K562 (cell line): ENCODE measurements around the gene BRPF1. TPM values are rescaled to one million over a fixed set of nuclear protein-coding genes. Genes with fewer than 3 reads are reported as not detected.

Source experiments
- ATF7 ChIP-seq: fragments of 450-650 bp; IDR thresholded peaks from 2 replicates; pipeline ENCODE4 v1.7.1; 2014; ENCODE audit warnings: mild to moderate bottlenecking, moderate library complexity
- BRD4 ChIP-seq: fragments of 200-600 bp; sonication (generic); IDR thresholded peaks from 2 replicates; pipeline ENCODE4 v1.6.1; 2017; ENCODE audit warnings: inconsistent platforms
- CC2D1A ChIP-seq: fragments of 450-650 bp; IDR thresholded peaks from 2 replicates; pipeline ENCODE4 v1.6.1; 2017; ENCODE audit warnings: mild to moderate bottlenecking
- GTF2E2 ChIP-seq: fragments of 200-800 bp; sonication (Bioruptor generic); IDR thresholded peaks from 2 replicates; pipeline ENCODE4 v1.6.1; 2016; ENCODE audit warnings: missing genetic modification characterization, missing compliant biosample characterization
- HDAC1 ChIP-seq, 2 experiments: fragments of 450-650 bp; IDR thresholded peaks; 2 replicates each; pipeline ENCODE4 v1.6.1; 2016 to 2017; ENCODE audit warnings: inconsistent platforms in 1 of 2, mild to moderate bottlenecking in 1 of 2, moderate library complexity in 1 of 2
- HEY1 ChIP-seq: fragments of 250-450 bp; sonication (Bioruptor Pico); IDR thresholded peaks from 2 replicates; pipeline ENCODE4 v1.5.0; 2020; ENCODE audit warnings: mild to moderate bottlenecking, moderate library complexity, borderline replicate concordance
- NEUROD1 ChIP-seq: fragments of 150-350 bp; IDR thresholded peaks from 2 replicates; pipeline ENCODE4 v1.6.1; 2014; ENCODE audit warnings: borderline replicate concordance, low read length, low read depth; ENCODE audit not compliant: partially characterized antibody
- NFIC ChIP-seq: fragments of 450-650 bp; IDR thresholded peaks from 2 replicates; pipeline ENCODE4 v1.6.1; 2017; ENCODE audit warnings: mild to moderate bottlenecking, inconsistent platforms
- NR2F6 ChIP-seq: fragments of 450-650 bp; formaldehyde crosslinking; IDR thresholded peaks from 2 replicates; pipeline ENCODE4 v1.4.0; 2020; ENCODE audit warnings: mild to moderate bottlenecking
- POLR2AphosphoS5 ChIP-seq: IDR thresholded peaks from 2 replicates; pipeline ENCODE4 v1.6.1; 2011; ENCODE audit warnings: mild to moderate bottlenecking, low read depth, low read length, moderate library complexity; ENCODE audit not compliant: control insufficient read depth, insufficient read depth
- PURB ChIP-seq: sonication (generic); formaldehyde crosslinking; IDR thresholded peaks from 2 replicates; pipeline ENCODE4 v1.9.0; 2021; ENCODE audit warnings: low read depth, mild to moderate bottlenecking, missing genetic modification reagents
- RAD21 ChIP-seq, 2 experiments: fragments of 250-450 bp in 1 of 2; fragments of 450-650 bp in 1 of 2; sonication (Bioruptor Pico) in 1 of 2; formaldehyde crosslinking in 1 of 2; IDR thresholded peaks in 1 of 2; conservative IDR thresholded peaks in 1 of 2; 2 replicates each; pipeline versions ENCODE4 v1.4.0 to v1.8.0; 2020 to 2022; ENCODE audit warnings: mild to moderate bottlenecking in 2 of 2, moderate library complexity in 1 of 2
- RUNX1 ChIP-seq: sonication (generic); IDR thresholded peaks from 2 replicates; pipeline ENCODE4 v1.6.1; 2016; ENCODE audit warnings: antibody characterized with exemption, low read depth
- TBL1XR1 ChIP-seq, 2 experiments: IDR thresholded peaks; 2 replicates each; pipeline ENCODE4 v1.6.1; 2012; ENCODE audit warnings: improper control_type of control experiment in 2 of 2, low read length in 2 of 2, mild to moderate bottlenecking in 1 of 2
- ZBTB7A ChIP-seq: IDR thresholded peaks from 2 replicates; pipeline ENCODE4 v1.6.1; 2011; ENCODE audit warnings: low read depth, mild to moderate bottlenecking, low read length, moderate library complexity, borderline replicate concordance; ENCODE audit not compliant: control insufficient read depth
- ZNF143 ChIP-seq: sonication (generic); formaldehyde crosslinking; IDR thresholded peaks from 2 replicates; pipeline ENCODE4 v1.9.0; 2022; ENCODE audit warnings: mild to moderate bottlenecking, missing genetic modification reagents
- ZNF263 ChIP-seq: sonication (generic); formaldehyde crosslinking; IDR thresholded peaks from 2 replicates; pipeline ENCODE4 v1.8.0; 2022; ENCODE audit warnings: mild to moderate bottlenecking, missing genetic modification reagents, borderline replicate concordance
- ZNF316 ChIP-seq: fragments of 450-650 bp; IDR thresholded peaks from 2 replicates; pipeline ENCODE4 v1.6.1; 2016
- ZNF445 ChIP-seq: fragments of 250-450 bp; sonication (Bioruptor Pico); IDR thresholded peaks from 2 replicates; pipeline ENCODE4 v1.4.0; 2020; ENCODE audit warnings: low read depth, mild to moderate bottlenecking, moderate library complexity
- ZNF644 ChIP-seq: fragments of 200-800 bp; sonication (Bioruptor generic); IDR thresholded peaks from 2 replicates; pipeline ENCODE4 v1.6.1; 2016; ENCODE audit warnings: low read depth, missing genetic modification characterization, missing compliant biosample characterization
- ZNF830 ChIP-seq: fragments of 250-450 bp; sonication (Bioruptor Pico); IDR thresholded peaks from 2 replicates; pipeline ENCODE4 v1.5.0; 2021; ENCODE audit warnings: mild to moderate bottlenecking
- polyA plus RNA-seq, 8 experiments: library from polyadenylated mRNA; depleted of rRNA in 4 of 8; stranded (reverse) in 5 of 8; unstranded in 3 of 8; fragments of >200 nt; fragmentation: Nextera tagmentation in 2 of 8; fragmentation: Illumina TruSeq in 1 of 8; extraction: Ambion mirVana in 2 of 8; extraction: Trizol in 1 of 8; gene quantifications; 2 replicates each; pipeline versions ENCODE4 v1.2.1 to v1.2.3, GENCODE V29; 2011 to 2014; ENCODE audit warnings: inconsistent platforms in 1 of 8, missing spikeins in 1 of 8
- total RNA-seq, 7 experiments: library from RNA; depleted of rRNA in 6 of 7; stranded (reverse); fragments of >200 nt in 6 of 7; fragmentation: Illumina TruSeq in 2 of 7; extraction: Trizol in 2 of 7; gene quantifications; 2 replicates each; pipeline versions ENCODE4 v1.2.1 to v1.2.3, GENCODE V29; 2011 to 2021; ENCODE audit warnings: low replicate concordance in 1 of 7
- TF ChIP-seq, protein P1 (sequence below): sonication (generic); formaldehyde crosslinking; IDR thresholded peaks from 2 replicates; pipeline ENCODE4 v1.9.0; 2022; ENCODE audit warnings: mild to moderate bottlenecking, missing genetic modification reagents
- TF ChIP-seq, protein P2 (sequence below): fragments of 250-450 bp; sonication (Bioruptor Pico); IDR thresholded peaks from 2 replicates; pipeline ENCODE4 v1.6.1; 2021; ENCODE audit warnings: mild to moderate bottlenecking
- TF ChIP-seq, protein P3 (sequence below): fragments of 450-650 bp; formaldehyde crosslinking; conservative IDR thresholded peaks from 2 replicates; pipeline ENCODE4 v1.4.0; 2022; ENCODE audit warnings: mild to moderate bottlenecking, missing genetic modification characterization
- TF ChIP-seq, protein P4 (sequence below): fragments of 450-650 bp; formaldehyde crosslinking; IDR thresholded peaks from 2 replicates; pipeline ENCODE4 v1.4.0; 2020; ENCODE audit warnings: mild to moderate bottlenecking, moderate library complexity

Gene BRPF1
- total and polyA plus RNA-seq, 9 of the 15 experiments (the other 6 are each of a cell fraction or from before 2014, with no cell fraction given): 1.1 to 40.2 (median 23.5) TPM

DNA sequence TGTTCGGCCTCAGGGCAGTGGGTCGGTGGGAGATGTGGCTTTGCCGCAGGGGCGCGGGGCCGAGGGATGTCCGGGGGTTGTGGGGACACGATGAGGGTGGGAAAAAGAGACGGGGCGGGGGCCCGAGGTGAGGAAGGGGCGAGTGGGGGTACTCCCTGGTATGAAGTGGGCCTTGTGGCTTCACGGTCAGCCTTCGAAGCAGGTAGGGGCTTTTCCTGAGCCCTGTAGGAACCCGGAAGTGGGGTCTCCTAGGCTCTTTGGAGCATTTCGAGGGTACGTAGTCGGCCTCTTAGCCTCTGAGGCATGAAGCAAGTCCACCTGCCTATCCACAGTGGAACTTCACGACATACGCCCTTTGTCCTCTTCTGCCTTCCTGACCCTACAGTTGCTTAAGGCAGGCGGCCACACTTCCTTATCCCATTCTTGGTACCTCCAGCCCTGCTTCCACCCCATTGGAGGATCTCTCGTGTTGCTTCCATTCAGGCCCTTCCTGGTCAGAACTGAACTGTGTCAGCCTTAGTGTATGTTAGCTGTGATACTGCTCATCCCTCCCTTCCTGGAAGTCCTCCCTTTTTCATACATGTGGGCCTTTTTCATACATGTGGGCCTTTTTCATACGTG lies 61.7 kb downstream of the BRPF1 start (continued):
- TF ChIP-seq, protein P1, sequence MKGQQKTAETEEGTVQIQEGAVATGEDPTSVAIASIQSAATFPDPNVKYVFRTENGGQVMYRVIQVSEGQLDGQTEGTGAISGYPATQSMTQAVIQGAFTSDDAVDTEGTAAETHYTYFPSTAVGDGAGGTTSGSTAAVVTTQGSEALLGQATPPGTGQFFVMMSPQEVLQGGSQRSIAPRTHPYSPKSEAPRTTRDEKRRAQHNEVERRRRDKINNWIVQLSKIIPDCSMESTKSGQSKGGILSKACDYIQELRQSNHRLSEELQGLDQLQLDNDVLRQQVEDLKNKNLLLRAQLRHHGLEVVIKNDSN: peak; percentile 47; the same call in 1 of the 2 replicates
- TF ChIP-seq, protein P2, sequence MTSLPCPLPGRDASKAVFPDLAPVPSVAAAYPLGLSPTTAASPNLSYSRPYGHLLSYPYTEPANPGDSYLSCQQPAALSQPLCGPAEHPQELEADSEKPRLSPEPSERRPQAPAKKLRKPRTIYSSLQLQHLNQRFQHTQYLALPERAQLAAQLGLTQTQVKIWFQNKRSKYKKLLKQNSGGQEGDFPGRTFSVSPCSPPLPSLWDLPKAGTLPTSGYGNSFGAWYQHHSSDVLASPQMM (CRISPR knock-in tag): no peak
- peak; percentile 85 to 91 for TF ChIP-seq HDAC1 (IDR thresholded peaks at IDR 0.05)
- no peak for TF ChIP-seq ZNF644 (tag)
- 0 out of 2 replicates have a peak, but pooled peaks have one; percentile 51 for TF ChIP-seq NR2F6 (CRISPR knock-in tag)
- TF ChIP-seq ZNF445: no peak
- TF ChIP-seq ZNF316: no peak
- no peak for TF ChIP-seq ZNF830 (CRISPR knock-in tag)
- TF ChIP-seq POLR2AphosphoS5: peak; percentile 51; the same call in 1 of the 2 replicates
- peak; percentile 96; the same call in 1 of the 2 replicates for TF ChIP-seq ZBTB7A
- TF ChIP-seq NFIC: peak; percentile 69
- peak; percentile 95 for TF ChIP-seq BRD4
- no peak for TF ChIP-seq CC2D1A
- no peak for TF ChIP-seq PURB
- no peak for TF ChIP-seq NEUROD1
- peak; percentile 84 for TF ChIP-seq GTF2E2
- TF ChIP-seq TBL1XR1 (IDR thresholded peaks at IDR 0.05; ENCODE audit: low read length in 2 of 2): no peak
- TF ChIP-seq ZNF143 (CRISPR knock-in tag): no peak
- no peak for TF ChIP-seq HEY1 (CRISPR knock-in tag)
- no peak for TF ChIP-seq ATF7
- TF ChIP-seq, protein P3, sequence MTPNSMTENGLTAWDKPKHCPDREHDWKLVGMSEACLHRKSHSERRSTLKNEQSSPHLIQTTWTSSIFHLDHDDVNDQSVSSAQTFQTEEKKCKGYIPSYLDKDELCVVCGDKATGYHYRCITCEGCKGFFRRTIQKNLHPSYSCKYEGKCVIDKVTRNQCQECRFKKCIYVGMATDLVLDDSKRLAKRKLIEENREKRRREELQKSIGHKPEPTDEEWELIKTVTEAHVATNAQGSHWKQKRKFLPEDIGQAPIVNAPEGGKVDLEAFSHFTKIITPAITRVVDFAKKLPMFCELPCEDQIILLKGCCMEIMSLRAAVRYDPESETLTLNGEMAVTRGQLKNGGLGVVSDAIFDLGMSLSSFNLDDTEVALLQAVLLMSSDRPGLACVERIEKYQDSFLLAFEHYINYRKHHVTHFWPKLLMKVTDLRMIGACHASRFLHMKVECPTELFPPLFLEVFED: peak; percentile 70
- no peak for TF ChIP-seq RUNX1
- peak in 1 of 2 experiments; percentile 24; a peak in 1 of 4 replicates for TF ChIP-seq RAD21 (CRISPR knock-in tag; conservative IDR thresholded peaks at IDR 0.05 in 1 of 2, IDR thresholded peaks at IDR 0.05 in 1 of 2)
- TF ChIP-seq, protein P4, sequence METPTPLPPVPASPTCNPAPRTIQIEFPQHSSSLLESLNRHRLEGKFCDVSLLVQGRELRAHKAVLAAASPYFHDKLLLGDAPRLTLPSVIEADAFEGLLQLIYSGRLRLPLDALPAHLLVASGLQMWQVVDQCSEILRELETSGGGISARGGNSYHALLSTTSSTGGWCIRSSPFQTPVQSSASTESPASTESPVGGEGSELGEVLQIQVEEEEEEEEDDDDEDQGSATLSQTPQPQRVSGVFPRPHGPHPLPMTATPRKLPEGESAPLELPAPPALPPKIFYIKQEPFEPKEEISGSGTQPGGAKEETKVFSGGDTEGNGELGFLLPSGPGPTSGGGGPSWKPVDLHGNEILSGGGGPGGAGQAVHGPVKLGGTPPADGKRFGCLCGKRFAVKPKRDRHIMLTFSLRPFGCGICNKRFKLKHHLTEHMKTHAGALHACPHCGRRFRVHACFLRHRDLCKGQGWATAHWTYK (CRISPR knock-in tag): 0 out of 2 replicates have a peak, but pooled peaks have one; percentile 56
- peak; percentile 91 for TF ChIP-seq ZNF263
